ENCODE data around the gene UVRAG. TPM values are rescaled to one million over a fixed set of nuclear protein-coding genes. Genes with fewer than 3 reads are reported as not detected.

The UVRAG gene
- total and polyA plus RNA-seq, 2 of the 13 experiments (the other 11 are each of a cell fraction or from before 2014, with no cell fraction given): 9.7 to 17.3 TPM

DNA sequence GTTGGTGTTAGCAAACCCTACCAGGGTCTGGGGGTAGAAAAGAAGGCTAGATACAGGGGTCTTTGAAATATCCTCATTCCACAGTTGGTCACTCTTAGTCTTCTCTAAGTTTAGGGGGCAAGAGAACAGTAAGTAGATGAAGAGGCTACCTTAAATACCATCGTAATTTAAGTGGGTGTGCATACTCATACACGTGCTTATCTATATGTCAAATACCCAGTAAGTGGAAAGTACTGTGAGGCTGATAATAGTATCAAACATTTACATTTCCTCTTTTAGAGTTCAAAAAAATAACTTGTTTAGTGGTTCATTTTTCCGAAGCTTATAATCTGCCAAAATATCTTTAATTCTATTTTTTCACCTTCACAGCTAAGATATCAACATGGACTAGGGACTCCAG lies 300.5 kb downstream of the UVRAG start (continued):
- TF ChIP-seq, protein P1, sequence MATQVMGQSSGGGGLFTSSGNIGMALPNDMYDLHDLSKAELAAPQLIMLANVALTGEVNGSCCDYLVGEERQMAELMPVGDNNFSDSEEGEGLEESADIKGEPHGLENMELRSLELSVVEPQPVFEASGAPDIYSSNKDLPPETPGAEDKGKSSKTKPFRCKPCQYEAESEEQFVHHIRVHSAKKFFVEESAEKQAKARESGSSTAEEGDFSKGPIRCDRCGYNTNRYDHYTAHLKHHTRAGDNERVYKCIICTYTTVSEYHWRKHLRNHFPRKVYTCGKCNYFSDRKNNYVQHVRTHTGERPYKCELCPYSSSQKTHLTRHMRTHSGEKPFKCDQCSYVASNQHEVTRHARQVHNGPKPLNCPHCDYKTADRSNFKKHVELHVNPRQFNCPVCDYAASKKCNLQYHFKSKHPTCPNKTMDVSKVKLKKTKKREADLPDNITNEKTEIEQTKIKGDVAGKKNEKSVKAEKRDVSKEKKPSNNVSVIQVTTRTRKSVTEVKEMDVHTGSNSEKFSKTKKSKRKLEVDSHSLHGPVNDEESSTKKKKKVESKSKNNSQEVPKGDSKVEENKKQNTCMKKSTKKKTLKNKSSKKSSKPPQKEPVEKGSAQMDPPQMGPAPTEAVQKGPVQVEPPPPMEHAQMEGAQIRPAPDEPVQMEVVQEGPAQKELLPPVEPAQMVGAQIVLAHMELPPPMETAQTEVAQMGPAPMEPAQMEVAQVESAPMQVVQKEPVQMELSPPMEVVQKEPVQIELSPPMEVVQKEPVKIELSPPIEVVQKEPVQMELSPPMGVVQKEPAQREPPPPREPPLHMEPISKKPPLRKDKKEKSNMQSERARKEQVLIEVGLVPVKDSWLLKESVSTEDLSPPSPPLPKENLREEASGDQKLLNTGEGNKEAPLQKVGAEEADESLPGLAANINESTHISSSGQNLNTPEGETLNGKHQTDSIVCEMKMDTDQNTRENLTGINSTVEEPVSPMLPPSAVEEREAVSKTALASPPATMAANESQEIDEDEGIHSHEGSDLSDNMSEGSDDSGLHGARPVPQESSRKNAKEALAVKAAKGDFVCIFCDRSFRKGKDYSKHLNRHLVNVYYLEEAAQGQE (IDR thresholded peaks at IDR 0.05; ENCODE audit: borderline replicate concordance in 1 of 2, low read depth in 1 of 2, low read length in 2 of 2): no peak
- TF ChIP-seq PCBP1 (IDR thresholded peaks at IDR 0.05; ENCODE audit: borderline replicate concordance, low read depth, low read length): no peak
- no peak for TF ChIP-seq MEIS1 (CRISPR knock-in tag; IDR thresholded peaks at IDR 0.05; ENCODE audit: borderline replicate concordance)
- TF ChIP-seq GZF1 (CRISPR knock-in tag; IDR thresholded peaks at IDR 0.05): no peak
- no peak for TF ChIP-seq TBL1XR1 (IDR thresholded peaks at IDR 0.05; ENCODE audit: borderline replicate concordance, low read length, partially characterized antibody)
- TF ChIP-seq ZFP82 (CRISPR knock-in tag; IDR thresholded peaks at IDR 0.05; ENCODE audit: borderline replicate concordance): no peak
- TF ChIP-seq, protein P2, sequence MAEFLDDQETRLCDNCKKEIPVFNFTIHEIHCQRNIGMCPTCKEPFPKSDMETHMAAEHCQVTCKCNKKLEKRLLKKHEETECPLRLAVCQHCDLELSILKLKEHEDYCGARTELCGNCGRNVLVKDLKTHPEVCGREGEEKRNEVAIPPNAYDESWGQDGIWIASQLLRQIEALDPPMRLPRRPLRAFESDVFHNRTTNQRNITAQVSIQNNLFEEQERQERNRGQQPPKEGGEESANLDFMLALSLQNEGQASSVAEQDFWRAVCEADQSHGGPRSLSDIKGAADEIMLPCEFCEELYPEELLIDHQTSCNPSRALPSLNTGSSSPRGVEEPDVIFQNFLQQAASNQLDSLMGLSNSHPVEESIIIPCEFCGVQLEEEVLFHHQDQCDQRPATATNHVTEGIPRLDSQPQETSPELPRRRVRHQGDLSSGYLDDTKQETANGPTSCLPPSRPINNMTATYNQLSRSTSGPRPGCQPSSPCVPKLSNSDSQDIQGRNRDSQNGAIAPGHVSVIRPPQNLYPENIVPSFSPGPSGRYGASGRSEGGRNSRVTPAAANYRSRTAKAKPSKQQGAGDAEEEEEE (CRISPR knock-in tag; IDR thresholded peaks at IDR 0.05; ENCODE audit: borderline replicate concordance): no peak

DNA sequence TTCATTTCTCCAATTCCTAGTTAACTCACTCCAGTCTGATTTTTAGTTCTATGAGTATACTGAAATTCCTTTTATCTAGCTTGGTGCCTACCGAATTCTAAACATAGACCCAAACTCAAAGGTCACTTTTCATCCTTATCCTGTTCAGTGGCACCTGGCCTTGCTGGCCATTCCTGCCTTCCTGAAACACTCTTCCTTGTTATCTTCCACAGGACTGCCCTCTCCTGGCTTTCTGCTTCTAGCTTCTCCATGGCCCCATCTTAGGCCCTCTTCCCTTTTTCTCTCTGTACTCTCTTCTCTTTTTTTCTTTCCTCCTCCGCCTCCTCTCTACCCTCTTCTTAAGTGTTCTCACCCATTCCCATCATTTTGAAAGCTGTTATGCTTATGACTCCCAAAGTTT lies 304.0 kb downstream of the UVRAG start:
- intact Hi-C loops (cut with micrococcal nuclease; ENCODE audit: unreplicated experiment): no loop called here
- Histone ChIP-seq H3K4me2 (ENCODE audit: low read depth, low read length) (no peak overlapping the region), H2AFZ (ENCODE audit: low read length) (no peak overlapping the region), H3K4me3 (replicated peaks in 1 of 3; ENCODE audit: insufficient read depth in 1 of 3, low read depth in 2 of 3, low read length in 3 of 3) (no peak overlapping the region), H3K9me3 (ENCODE audit: low read length) (no peaks in the 10 kb centered on the region), H3K36me3 (replicated peaks in 1 of 2; ENCODE audit: control insufficient read depth in 1 of 2, insufficient read depth in 2 of 2, low read length in 2 of 2) (peaks cover 0 to 12% of the 10 kb centered on the region in 2 experiments; a peak in 1 of 5 replicates), H3K79me2 (ENCODE audit: insufficient read depth, low read length) (no peaks in the 10 kb centered on the region), H3K27ac (ENCODE audit: extremely low read length, insufficient read depth, low read length) (no peak overlapping the region), H3K27me3 (ENCODE audit: control insufficient read depth in 1 of 2, insufficient read depth in 2 of 2, low read length in 2 of 2) (no peaks in the 10 kb centered on the region), H3K9ac (ENCODE audit: insufficient read depth, low read depth, low read length) (no peak overlapping the region), H3K4me1 (ENCODE audit: insufficient read depth, low read length) (0 out of 2 replicates have a peak, but pooled peaks cover 8% of the 10 kb centered on the region), H4K20me1 (ENCODE audit: insufficient read depth, low read length) (no peaks in the 10 kb centered on the region)
- in situ Hi-C loops (cut with HindIII; ENCODE audit: extremely low pct_ligation_motif_present, low pct_unique_long_range_greater_than_20kb): no loop called here
- ChIA-PET POLR2A (no interaction called here), CTCF (ENCODE audit: low intra/inter-chr PET ratio, low total read pairs) (no interaction called here)
- no peak; the same call in 2 of the 3 replicates for ATAC-seq
- no TSS peak for BruUV-seq (replicated peaks)
- DNase-seq (ENCODE audit: low spot score): no peak
- TF ChIP-seq, protein P3, sequence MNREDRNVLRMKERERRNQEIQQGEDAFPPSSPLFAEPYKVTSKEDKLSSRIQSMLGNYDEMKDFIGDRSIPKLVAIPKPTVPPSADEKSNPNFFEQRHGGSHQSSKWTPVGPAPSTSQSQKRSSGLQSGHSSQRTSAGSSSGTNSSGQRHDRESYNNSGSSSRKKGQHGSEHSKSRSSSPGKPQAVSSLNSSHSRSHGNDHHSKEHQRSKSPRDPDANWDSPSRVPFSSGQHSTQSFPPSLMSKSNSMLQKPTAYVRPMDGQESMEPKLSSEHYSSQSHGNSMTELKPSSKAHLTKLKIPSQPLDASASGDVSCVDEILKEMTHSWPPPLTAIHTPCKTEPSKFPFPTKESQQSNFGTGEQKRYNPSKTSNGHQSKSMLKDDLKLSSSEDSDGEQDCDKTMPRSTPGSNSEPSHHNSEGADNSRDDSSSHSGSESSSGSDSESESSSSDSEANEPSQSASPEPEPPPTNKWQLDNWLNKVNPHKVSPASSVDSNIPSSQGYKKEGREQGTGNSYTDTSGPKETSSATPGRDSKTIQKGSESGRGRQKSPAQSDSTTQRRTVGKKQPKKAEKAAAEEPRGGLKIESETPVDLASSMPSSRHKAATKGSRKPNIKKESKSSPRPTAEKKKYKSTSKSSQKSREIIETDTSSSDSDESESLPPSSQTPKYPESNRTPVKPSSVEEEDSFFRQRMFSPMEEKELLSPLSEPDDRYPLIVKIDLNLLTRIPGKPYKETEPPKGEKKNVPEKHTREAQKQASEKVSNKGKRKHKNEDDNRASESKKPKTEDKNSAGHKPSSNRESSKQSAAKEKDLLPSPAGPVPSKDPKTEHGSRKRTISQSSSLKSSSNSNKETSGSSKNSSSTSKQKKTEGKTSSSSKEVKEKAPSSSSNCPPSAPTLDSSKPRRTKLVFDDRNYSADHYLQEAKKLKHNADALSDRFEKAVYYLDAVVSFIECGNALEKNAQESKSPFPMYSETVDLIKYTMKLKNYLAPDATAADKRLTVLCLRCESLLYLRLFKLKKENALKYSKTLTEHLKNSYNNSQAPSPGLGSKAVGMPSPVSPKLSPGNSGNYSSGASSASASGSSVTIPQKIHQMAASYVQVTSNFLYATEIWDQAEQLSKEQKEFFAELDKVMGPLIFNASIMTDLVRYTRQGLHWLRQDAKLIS (CRISPR knock-in tag; IDR thresholded peaks at IDR 0.05): no peak
- TF ChIP-seq ZNF530 (CRISPR knock-in tag; IDR thresholded peaks at IDR 0.05; ENCODE audit: low read depth): no peak
- 0 out of 2 replicates have a peak, but pooled peaks have one; percentile 17 for TF ChIP-seq STAG1 (CRISPR knock-in tag; IDR thresholded peaks at IDR 0.05)
- TF ChIP-seq, protein P4, sequence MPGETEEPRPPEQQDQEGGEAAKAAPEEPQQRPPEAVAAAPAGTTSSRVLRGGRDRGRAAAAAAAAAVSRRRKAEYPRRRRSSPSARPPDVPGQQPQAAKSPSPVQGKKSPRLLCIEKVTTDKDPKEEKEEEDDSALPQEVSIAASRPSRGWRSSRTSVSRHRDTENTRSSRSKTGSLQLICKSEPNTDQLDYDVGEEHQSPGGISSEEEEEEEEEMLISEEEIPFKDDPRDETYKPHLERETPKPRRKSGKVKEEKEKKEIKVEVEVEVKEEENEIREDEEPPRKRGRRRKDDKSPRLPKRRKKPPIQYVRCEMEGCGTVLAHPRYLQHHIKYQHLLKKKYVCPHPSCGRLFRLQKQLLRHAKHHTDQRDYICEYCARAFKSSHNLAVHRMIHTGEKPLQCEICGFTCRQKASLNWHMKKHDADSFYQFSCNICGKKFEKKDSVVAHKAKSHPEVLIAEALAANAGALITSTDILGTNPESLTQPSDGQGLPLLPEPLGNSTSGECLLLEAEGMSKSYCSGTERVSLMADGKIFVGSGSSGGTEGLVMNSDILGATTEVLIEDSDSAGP (CRISPR knock-in tag; IDR thresholded peaks at IDR 0.05; ENCODE audit: borderline replicate concordance): no peak
- no peak for FAIRE-seq
- 79% methylated on average over 2 of the region's 2 CpGs for WGBS (ENCODE audit: low lambda C conversion rate)

All from HepG2 (cell line).